ENCODE results near the gene RPS15A. TPM values are rescaled to one million over a fixed set of nuclear protein-coding genes. Genes with fewer than 3 reads are reported as not detected.
"Not testable (repeated sequence)": the region's sequence is repeated elsewhere in the genome, so short reads cannot be mapped to it uniquely, and the experiment has no call there.

The RPS15A gene
- total RNA-seq, 2 donors from 2014 or later = 3,265 to 3,350 TPM

GRCh38 chr16:18759598-18760520, 30.3 kb downstream of the RPS15A start:
- DNase-seq = peak in 2 of 3 donors; percentile 26 to 33
- ATAC-seq = peak; percentile 89
- not testable (repeated sequence) for H3K27me3 Mint-ChIP-seq; H3K36me3 Mint-ChIP-seq (ENCODE audit: low read depth); H3K9me3 ChIP-seq (ENCODE audit: control insufficient read depth, low read length, poor library complexity, severe bottlenecking)
- peak overlapping the region; percentile 12 for H3K4me3 Mint-ChIP-seq
- H3K27ac Mint-ChIP-seq = peak overlapping the region; percentile 69
- H3K4me1 Mint-ChIP-seq = peaks cover 17% of the 10 kb centered on the region

GRCh38 chr16:18757960-18758660, 32.0 kb downstream of the RPS15A start:
- peaks cover 17% of the 10 kb centered on the region for H3K4me1 Mint-ChIP-seq
- H3K36me3 Mint-ChIP-seq (ENCODE audit: low read depth); H3K27me3 Mint-ChIP-seq; H3K9me3 ChIP-seq (ENCODE audit: control insufficient read depth, low read length, poor library complexity, severe bottlenecking); DNase-seq: not testable (repeated sequence)
- H3K4me3 Mint-ChIP-seq = peak overlapping the region; percentile 12
- ATAC-seq = peak; percentile 53
- peak overlapping the region; percentile 69 for H3K27ac Mint-ChIP-seq

GRCh38 chr16:18756639-18757038, 33.5 kb downstream of the RPS15A start:
- peak overlapping the region; percentile 67 for H3K4me3 Mint-ChIP-seq
- peak overlapping the region; percentile 85 for H3K27ac Mint-ChIP-seq
- H3K9me3 ChIP-seq (ENCODE audit: control insufficient read depth, low read length, poor library complexity, severe bottlenecking); DNase-seq; H3K27me3 Mint-ChIP-seq; H3K36me3 Mint-ChIP-seq (ENCODE audit: low read depth); ATAC-seq: not testable (repeated sequence)
- H3K4me1 Mint-ChIP-seq = peaks cover 17% of the 10 kb centered on the region

- H3K4me1 Mint-ChIP-seq; DNase-seq; H3K36me3 Mint-ChIP-seq (ENCODE audit: low read depth); H3K27me3 Mint-ChIP-seq; H3K27ac Mint-ChIP-seq; H3K9me3 ChIP-seq (ENCODE audit: control insufficient read depth, low read length, poor library complexity, severe bottlenecking); H3K4me3 Mint-ChIP-seq; ATAC-seq: not testable (repeated sequence)
Observed at GRCh38 chr16:18742870-18743269, 47.3 kb downstream of the RPS15A start.

- not testable (repeated sequence) for H3K27ac Mint-ChIP-seq; H3K27me3 Mint-ChIP-seq; ATAC-seq; H3K4me3 Mint-ChIP-seq; H3K4me1 Mint-ChIP-seq; DNase-seq; H3K36me3 Mint-ChIP-seq (ENCODE audit: low read depth); H3K9me3 ChIP-seq (ENCODE audit: control insufficient read depth, low read length, poor library complexity, severe bottlenecking)
Observed at GRCh38 chr16:18740027-18740426, 50.1 kb downstream of the RPS15A start.

- H3K4me1 Mint-ChIP-seq; H3K4me3 Mint-ChIP-seq; H3K27ac Mint-ChIP-seq; H3K27me3 Mint-ChIP-seq; ATAC-seq; H3K36me3 Mint-ChIP-seq (ENCODE audit: low read depth); H3K9me3 ChIP-seq (ENCODE audit: control insufficient read depth, low read length, poor library complexity, severe bottlenecking); DNase-seq: not testable (repeated sequence)
Observed at GRCh38 chr16:18738768-18739167, 51.4 kb downstream of the RPS15A start.

- DNase-seq; ATAC-seq; H3K4me1 Mint-ChIP-seq; H3K9me3 ChIP-seq (ENCODE audit: control insufficient read depth, low read length, poor library complexity, severe bottlenecking); H3K36me3 Mint-ChIP-seq (ENCODE audit: low read depth); H3K4me3 Mint-ChIP-seq; H3K27ac Mint-ChIP-seq; H3K27me3 Mint-ChIP-seq: not testable (repeated sequence)
Observed at GRCh38 chr16:18734279-18734678, 55.9 kb downstream of the RPS15A start.

Other genes starting within 250 kb of the RPS15A start
- gene NOMO2, start 228.2 kb downstream of the RPS15A start, total RNA-seq = 100 to 1,000 TPM in 1 of 2 donors, 10 to 100 TPM in 1; 75.1 to 122 TPM
- gene ARL6IP1, start 11.2 kb upstream of the RPS15A start, total RNA-seq = 100 to 1,000 TPM in 1 of 2 donors, 10 to 100 TPM in 1; 99.5 to 104 TPM
- 100 to 1,000 TPM; 177 to 192 TPM for gene SMG1, start 136.1 kb upstream of the RPS15A start, total RNA-seq
- gene TMC7, start 193.6 kb upstream of the RPS15A start, total RNA-seq = not detected